Loucy (cell line): ENCODE measurements around the gene U2AF1.
"Not testable (repeated sequence)": the region's sequence is repeated elsewhere in the genome, so short reads cannot be mapped to it uniquely, and the experiment has no call there.

Source experiments
- EZH2phosphoT487 ChIP-seq: fragments of 200-600 bp; IDR thresholded peaks from 2 replicates; pipeline ENCODE4 v1.6.1; 2018; ENCODE audit warnings: antibody characterized with exemption, mild to moderate bottlenecking, moderate library complexity, borderline replicate concordance
- TF ChIP-seq, protein P1 (sequence below): fragments of 200-600 bp; sonication (generic); conservative IDR thresholded peaks from 2 replicates; pipeline ENCODE4 v1.5.1; 2014; ENCODE audit warnings: mild to moderate bottlenecking, antibody characterized with exemption, low read length

DNA sequence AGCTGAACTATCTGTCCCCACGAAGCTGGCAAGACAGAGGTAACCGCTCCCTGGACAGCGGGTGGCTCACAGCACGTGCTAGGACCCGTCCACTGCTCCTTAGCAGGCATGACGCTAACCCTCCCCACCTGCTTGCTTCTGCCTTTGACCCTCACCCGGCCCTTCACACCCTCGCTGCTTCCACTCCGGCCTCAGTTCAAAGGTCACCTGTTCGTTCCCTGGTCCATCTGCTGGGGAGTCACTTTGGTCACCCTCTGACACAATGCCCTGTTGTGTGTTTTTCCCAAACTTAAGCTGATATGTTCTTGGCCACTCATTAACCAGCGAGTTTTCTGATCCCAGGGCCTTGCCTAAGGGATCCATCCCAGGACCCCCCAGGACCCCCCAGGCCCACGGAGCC lies 39.3 kb downstream of the U2AF1 start:
- TF ChIP-seq EZH2phosphoT487: not testable (repeated sequence)
- TF ChIP-seq, protein P1, sequence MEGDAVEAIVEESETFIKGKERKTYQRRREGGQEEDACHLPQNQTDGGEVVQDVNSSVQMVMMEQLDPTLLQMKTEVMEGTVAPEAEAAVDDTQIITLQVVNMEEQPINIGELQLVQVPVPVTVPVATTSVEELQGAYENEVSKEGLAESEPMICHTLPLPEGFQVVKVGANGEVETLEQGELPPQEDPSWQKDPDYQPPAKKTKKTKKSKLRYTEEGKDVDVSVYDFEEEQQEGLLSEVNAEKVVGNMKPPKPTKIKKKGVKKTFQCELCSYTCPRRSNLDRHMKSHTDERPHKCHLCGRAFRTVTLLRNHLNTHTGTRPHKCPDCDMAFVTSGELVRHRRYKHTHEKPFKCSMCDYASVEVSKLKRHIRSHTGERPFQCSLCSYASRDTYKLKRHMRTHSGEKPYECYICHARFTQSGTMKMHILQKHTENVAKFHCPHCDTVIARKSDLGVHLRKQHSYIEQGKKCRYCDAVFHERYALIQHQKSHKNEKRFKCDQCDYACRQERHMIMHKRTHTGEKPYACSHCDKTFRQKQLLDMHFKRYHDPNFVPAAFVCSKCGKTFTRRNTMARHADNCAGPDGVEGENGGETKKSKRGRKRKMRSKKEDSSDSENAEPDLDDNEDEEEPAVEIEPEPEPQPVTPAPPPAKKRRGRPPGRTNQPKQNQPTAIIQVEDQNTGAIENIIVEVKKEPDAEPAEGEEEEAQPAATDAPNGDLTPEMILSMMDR: not testable (repeated sequence)
